ENCODE data around the gene THY1. TPM values are rescaled to one million over a fixed set of nuclear protein-coding genes. Genes with fewer than 3 reads are reported as not detected.

The THY1 gene
- total and polyA plus RNA-seq, 2 of the 8 experiments (the other 6 are each of a cell fraction or from before 2014, with no cell fraction given) = 286 to 2,479 TPM

DNA sequence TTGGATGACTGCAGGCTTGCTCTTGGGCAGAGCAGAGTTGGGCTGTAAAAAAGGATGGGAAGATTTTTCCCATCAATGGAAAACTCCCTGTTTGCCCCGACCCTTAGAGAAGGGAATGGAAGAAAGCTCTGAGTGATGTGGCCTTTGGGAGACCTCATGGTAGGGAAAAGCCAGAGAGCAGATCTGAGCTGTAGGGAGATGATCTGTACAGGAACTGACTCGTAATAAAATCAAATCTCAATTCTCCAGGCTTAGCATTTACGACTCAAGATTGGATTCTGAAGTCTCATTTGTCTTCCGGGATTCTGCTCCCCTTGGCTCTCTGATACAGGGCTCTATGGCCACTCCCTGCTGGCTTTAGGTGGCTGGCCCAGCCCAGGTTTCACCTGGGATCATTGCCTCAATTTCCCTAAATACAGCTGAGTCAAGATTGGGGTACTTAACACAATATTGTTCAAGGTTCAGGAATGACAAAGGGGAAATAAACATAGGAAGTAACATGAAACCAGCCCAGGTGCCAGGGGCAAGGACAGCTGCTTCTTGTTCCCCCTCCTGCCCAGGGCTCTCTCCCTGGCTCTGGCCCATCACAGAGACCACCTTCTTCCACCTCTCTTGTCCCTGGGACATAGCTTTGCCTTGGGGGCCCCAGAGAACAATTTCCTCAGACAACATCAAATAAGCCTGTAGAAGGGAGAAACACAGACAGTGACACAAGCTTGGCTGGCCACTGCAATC lies 38.4 kb upstream of the THY1 start:
- 86% methylated on average over 4 of the region's 4 CpGs; no CpG with 5 or more reads in 1 of the 2 experiments for WGBS, 2 experiments (ENCODE audit: extremely low coverage in 1 of 2, insufficient coverage in 1 of 2, insufficient read length in 1 of 2, insufficient replicate concordance in 2 of 2, low coverage in 1 of 2, low lambda C conversion rate in 2 of 2, missing lambda C conversion rate in 1 of 2)
- Histone ChIP-seq H2BK12ac (ENCODE audit: low read depth, low read length) (no peak overlapping the region), H3K56ac (replicated peaks; ENCODE audit: insufficient read length, low read depth, low read length) (no peak overlapping the region), H2AFZ (ENCODE audit: low read length) (no peak overlapping the region), H2BK5ac (ENCODE audit: low read depth, low read length) (no peak overlapping the region), H3K18ac (ENCODE audit: extremely low read depth, low read length) (no peak overlapping the region), H2BK20ac (ENCODE audit: low read length) (0 out of 2 replicates have a peak overlapping the region, but pooled peaks have one; percentile 18), H3K36me3 (ENCODE audit: control insufficient read depth in 2 of 4, insufficient read depth in 4 of 4, low read length in 3 of 4) (no peaks in the 10 kb centered on the region), H4K91ac (replicated peaks; ENCODE audit: insufficient read length, low read length) (no peak overlapping the region), H4K8ac (ENCODE audit: extremely low read depth, insufficient read depth, low read length) (no peak overlapping the region), H3K9me3 (ENCODE audit: insufficient read depth in 2 of 2, low read depth in 1 of 2, low read length in 1 of 2) (no peaks in the 10 kb centered on the region), H3K4ac (replicated peaks; ENCODE audit: insufficient read length, low read depth, low read length) (no peak overlapping the region), H2BK15ac (ENCODE audit: low read length) (no peak overlapping the region), H2BK120ac (replicated peaks; ENCODE audit: low read depth, low read length) (no peak overlapping the region), H3K14ac (ENCODE audit: insufficient read length) (no peak overlapping the region), H3K23ac (ENCODE audit: insufficient read length) (no peak overlapping the region), H2AK5ac (ENCODE audit: low read depth, low read length) (no peak overlapping the region; the same call in 1 of the 2 replicates), H3K79me1 (ENCODE audit: low read depth, low read length) (no peaks in the 10 kb centered on the region), H4K5ac (ENCODE audit: insufficient read length, low read depth, low read length) (no peak overlapping the region), H3K27me3 (replicated peaks in 1 of 4; ENCODE audit: control insufficient read depth in 3 of 4, extremely low read depth in 1 of 4, insufficient read depth in 3 of 4, low read length in 3 of 4) (no peaks in the 10 kb centered on the region), H3K4me3 (ENCODE audit: extremely low read depth in 1 of 4, insufficient read depth in 2 of 4, low read depth in 3 of 4, low read length in 4 of 4) (no peak overlapping the region), H3K4me2 (ENCODE audit: insufficient read depth in 1 of 2, low read depth in 2 of 2, low read length in 2 of 2) (no peak overlapping the region), H3K4me1 (replicated peaks in 1 of 4; ENCODE audit: control insufficient read depth in 3 of 4, insufficient read depth in 4 of 4, low read length in 3 of 4) (peaks cover 2 to 11% (median 6%) of the 10 kb centered on the region in 4 experiments; a peak in 4 of 7 replicates), H3K23me2 (ENCODE audit: low read depth, low read length) (no peaks in the 10 kb centered on the region), H3K79me2 (ENCODE audit: control insufficient read depth in 1 of 2, insufficient read depth in 2 of 2, low read length in 2 of 2) (no peaks in the 10 kb centered on the region), H3K27ac (ENCODE audit: low read depth, low read length) (no peak overlapping the region), H3K9ac (replicated peaks in 1 of 4; ENCODE audit: extremely low read depth in 1 of 4, low read depth in 3 of 4, low read length in 3 of 4) (no peak overlapping the region), H4K20me1 (replicated peaks in 1 of 2; ENCODE audit: control insufficient read depth in 1 of 2, insufficient read depth in 2 of 2, low read length in 2 of 2) (no peaks in the 10 kb centered on the region)
- FAIRE-seq = no peak
- peak; percentile 72; the same call in 1 of the 2 replicates for TF ChIP-seq TCF12 (IDR thresholded peaks at IDR 0.05; ENCODE audit: low read depth, low read length)
- no peak for TF ChIP-seq YY1 (IDR thresholded peaks at IDR 0.05; ENCODE audit: low read depth, low read length)
- 0 out of 2 replicates have a peak, but pooled peaks have one; percentile 8 for TF ChIP-seq MAFK (IDR thresholded peaks at IDR 0.05; ENCODE audit: low read depth, low read length)
- no peak for TF ChIP-seq SAP30 (IDR thresholded peaks at IDR 0.05; ENCODE audit: insufficient read depth, insufficient replicate concordance, low read length)
- ChIA-PET CTCF (ENCODE audit: partially characterized antibody) (interaction anchor here (0.6 to 2.7 kb wide), 9 partner anchors 9 to 109 kb away, joined by 3 to 11 read pairs (median 5); no protein-coding TSS in a partner anchor), POLR2A (ENCODE audit: partially characterized antibody) (interaction anchor here (0.8 to 2.3 kb wide), 4 partner anchors 8 to 109 kb away, joined by 3 to 9 read pairs (median 3); no protein-coding TSS in a partner anchor)
- no peak for DNase-seq (ENCODE audit: low read depth in 1 of 2, low spot score in 2 of 2)
